D721Med (cell line): ENCODE results near the gene JAK1.
"Not testable (repeated sequence)": the region's sequence is repeated elsewhere in the genome, so short reads cannot be mapped to it uniquely, and the experiment has no call there.

Experiments used
- DNase-seq: peaks from one replicate; pipeline ENCODE4 v3.0.0; 2011; ENCODE audit warnings: low spot score; ENCODE audit not compliant: insufficient read length
- FAIRE-seq: peaks from 2 replicates; lab custom pipeline; 2011; peaks lifted over from hg19 to GRCh38; lab: Jason Lieb, UNC
- TF ChIP-seq, protein P1 (sequence below): IDR thresholded peaks from 2 replicates; pipeline ENCODE4 v1.5.1; 2012; ENCODE audit warnings: mild to moderate bottlenecking, control low read depth; ENCODE audit not compliant: insufficient read depth; ENCODE audit errors: missing control alignments

Gene JAK1

DNA sequence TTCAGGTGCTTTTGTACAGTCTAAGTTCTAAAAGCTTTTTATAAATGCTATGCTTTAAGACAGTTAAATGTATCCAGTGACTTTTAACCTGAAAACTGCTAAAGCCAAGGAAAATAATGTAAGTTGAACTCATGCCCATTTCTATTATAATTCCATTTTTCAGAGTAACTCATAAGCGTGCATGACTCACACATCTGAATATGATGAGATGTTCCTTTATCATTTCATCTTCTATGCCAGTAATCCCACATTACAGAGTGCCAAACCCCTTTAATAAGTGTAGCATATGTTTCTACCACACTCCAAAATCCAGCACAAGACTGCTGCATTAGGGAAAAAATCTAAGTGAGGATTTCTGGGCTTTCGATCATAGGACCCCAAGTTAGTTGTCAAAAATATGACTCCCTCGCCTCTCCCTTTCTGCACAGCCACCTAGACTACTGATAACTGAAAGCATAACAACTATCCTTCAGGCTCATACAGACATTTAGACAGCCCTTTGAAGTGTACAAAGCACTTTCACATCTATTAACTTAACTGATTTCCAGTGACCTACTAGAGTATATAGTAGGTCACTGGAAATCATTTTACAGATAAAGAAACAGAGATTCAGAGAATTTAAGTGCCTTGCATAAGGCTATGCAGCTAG, 45.3 kb downstream of the JAK1 start:
- TF ChIP-seq, protein P1, sequence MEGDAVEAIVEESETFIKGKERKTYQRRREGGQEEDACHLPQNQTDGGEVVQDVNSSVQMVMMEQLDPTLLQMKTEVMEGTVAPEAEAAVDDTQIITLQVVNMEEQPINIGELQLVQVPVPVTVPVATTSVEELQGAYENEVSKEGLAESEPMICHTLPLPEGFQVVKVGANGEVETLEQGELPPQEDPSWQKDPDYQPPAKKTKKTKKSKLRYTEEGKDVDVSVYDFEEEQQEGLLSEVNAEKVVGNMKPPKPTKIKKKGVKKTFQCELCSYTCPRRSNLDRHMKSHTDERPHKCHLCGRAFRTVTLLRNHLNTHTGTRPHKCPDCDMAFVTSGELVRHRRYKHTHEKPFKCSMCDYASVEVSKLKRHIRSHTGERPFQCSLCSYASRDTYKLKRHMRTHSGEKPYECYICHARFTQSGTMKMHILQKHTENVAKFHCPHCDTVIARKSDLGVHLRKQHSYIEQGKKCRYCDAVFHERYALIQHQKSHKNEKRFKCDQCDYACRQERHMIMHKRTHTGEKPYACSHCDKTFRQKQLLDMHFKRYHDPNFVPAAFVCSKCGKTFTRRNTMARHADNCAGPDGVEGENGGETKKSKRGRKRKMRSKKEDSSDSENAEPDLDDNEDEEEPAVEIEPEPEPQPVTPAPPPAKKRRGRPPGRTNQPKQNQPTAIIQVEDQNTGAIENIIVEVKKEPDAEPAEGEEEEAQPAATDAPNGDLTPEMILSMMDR = no peak
- no peak for FAIRE-seq
- no peak for DNase-seq

DNA sequence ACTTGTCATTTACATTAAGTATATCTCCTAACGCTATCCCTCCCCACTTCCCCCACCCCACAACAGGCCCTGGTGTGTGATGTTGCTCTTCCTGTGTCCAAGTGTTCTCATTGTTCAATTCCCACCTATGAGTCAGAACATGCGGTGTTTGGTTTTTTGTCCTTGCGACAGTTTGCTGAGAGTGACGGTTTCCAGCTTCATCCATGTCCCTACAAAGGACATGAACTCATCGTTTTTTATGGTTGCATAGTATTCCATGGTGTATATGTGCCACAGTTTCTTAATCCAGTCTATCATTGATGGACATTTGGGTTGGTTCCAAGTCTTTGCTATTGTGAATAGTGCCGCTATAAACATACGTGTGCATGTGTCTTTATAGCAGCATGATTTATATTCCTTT, 47.2 kb downstream of the JAK1 start:
- not testable (repeated sequence) for DNase-seq, FAIRE-seq

DNA sequence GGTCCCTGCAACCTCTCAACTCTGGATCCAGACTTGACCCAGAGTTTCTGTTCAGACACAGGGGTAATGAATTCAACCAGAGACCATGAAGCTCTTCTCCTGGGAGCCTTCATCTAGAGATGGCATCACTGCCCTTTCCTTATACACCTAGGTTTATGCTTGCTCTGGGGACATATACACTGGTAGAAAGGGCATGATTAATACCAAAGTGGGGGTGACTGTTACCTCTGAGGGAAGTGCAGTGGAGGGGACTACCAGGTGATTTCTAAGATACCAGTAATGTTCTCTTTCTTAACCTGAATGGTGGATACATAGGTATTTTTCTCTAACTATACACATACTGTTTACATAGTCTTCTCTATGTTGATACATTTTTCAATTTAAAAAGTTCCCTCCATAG, 48.4 kb downstream of the JAK1 start:
- TF ChIP-seq, protein P1 = no peak
- DNase-seq (no peak), FAIRE-seq (no peak)

DNA sequence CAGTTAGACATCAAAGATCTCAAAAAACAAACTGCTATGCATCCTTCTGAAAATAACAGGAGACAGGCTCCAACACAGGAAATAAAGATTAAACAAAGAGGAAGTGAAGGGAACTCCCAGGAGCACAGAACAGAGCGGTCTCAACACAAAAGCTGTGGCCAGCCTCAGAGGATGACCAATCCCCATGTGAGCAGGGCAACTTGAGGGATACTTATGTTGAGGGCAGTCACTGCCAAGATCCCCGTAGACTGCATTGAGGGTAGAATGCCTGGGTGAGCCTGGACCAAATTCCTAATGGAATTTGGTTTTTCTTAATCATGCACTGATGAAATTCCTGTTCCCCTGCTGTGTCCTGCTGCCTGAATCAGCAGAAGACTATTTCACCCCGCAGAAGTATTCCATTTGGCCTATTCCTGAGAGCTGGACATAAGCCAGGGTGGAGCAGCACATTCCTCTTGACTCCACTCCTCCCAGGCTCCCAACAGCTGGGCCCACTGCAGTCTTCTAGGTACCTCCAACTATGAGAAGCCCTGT, 49.0 kb downstream of the JAK1 start:
- TF ChIP-seq, protein P1 = no peak
- DNase-seq = no peak
- no peak for FAIRE-seq

DNA sequence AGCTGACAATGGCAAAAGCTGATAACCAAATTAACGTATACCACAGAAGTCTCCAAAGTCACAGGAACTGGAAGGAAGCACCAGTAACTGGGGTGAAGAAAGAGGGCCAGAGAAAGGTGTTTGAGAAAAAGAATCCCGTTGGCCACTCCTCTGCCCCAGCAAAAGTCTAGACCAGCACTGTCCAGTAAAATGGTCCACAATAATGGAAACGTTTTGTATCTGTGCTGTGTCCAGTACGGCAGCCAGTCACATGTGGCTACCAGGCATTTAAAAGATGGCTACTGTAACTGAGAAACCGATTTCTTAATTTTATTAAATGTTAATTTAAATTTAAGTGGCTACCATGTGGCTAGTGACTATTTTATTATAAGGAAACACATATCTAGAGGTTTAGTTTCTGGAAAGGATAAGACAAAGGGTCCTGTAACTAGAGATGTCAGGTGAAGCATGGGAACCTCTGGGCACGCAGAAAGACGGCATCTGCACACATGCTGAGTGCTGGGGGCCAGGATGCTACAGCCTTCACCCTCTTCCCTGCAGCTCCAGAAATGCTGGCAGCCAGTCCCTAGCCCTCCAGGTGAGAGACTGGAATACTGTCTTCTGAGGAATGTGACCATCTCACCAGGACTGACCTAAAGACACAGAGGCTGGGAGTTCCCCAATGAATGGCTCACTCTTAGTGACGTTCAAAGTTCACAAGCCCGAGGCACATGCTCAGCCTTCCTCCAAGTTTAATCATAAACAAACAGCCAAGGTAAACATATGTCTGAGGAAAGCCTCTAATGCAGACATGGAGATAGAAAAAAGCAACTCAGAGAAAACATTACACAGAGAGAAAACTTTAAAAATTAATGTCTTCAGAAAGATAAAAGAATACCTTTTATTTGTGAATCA, 50.7 kb downstream of the JAK1 start:
- TF ChIP-seq, protein P1 = no peak
- DNase-seq (no peak), FAIRE-seq (no peak)

DNA sequence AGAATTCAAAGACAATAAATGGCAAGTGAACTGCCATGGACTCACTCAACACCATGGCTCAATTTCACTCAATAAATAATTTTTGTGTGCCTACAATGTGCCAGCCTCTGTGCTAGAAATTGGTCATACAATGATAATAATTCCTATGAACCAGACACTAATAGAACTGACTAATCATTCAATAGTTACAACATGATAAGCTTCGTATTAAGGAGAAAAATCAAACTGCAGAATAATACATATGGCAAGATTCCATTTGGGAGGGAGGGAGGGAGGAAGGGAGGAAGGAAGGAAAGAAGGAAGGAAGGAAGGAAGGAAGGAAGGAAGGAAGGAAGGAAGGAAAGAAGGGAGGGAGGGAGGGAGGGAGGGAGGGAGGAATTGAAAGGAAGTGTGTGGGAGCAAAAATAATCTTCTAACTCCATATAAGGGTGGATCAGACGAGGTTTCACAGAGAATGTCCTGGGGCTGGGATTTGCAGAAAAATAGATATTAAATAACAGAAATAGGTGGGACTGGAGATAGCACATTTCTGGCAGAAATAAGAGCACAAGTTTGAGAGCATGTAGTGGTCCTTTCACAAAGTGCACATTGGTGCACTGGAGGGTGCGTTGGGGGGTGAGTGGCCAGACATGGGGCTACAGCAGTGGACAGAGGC, 52.9 kb downstream of the JAK1 start:
- DNase-seq (no peak), FAIRE-seq (no peak)

DNA sequence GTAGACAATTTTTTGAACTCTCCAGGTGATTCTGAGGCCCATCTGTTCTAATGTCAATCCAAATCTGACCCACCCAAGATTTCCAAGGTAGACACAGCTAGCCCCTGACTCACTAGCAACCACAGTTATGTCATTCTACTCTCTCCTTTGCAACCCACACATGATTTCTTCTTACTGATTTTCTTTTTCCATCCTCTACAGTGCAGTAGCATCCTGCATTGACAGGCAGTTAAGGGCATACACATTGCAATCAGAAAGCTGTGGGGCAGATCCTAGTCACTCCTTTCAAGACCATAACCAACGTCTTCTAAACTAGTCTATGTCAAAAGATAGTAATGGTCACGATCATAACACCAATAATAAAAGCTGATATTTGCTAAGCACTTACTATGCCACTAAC, 54.2 kb downstream of the JAK1 start:
- TF ChIP-seq, protein P1 = no peak
- DNase-seq (no peak), FAIRE-seq (no peak)

More for the DNA sequence above, 52.9 kb downstream of the JAK1 start:
- TF ChIP-seq, protein P1 = no peak
